ENCODE measurements around the gene CATSPERB.

CATSPERB gene

GRCh38 chr14:91732439-91732838, 553 bp upstream of the CATSPERB start:
- 85% methylated on average over 5 of the region's 5 CpGs for WGBS
- Histone ChIP-seq H3K9me3 (ENCODE audit: insufficient read depth, low read depth, low read length) (no peaks in the 10 kb centered on the region), H3K36me3 (ENCODE audit: insufficient read depth, low read length) (no peaks in the 10 kb centered on the region), H3K4me3 (ENCODE audit: low read length) (no peak overlapping the region), H3K4me1 (ENCODE audit: insufficient read depth, low read length) (no peaks in the 10 kb centered on the region), H3K9ac (ENCODE audit: low read depth, low read length) (no peak overlapping the region), H3K27ac (ENCODE audit: low read depth, low read length) (no peak overlapping the region), H3K27me3 (ENCODE audit: insufficient read depth, low read length) (no peaks in the 10 kb centered on the region)

- H3K4me1 ChIP-seq (ENCODE audit: insufficient read depth, low read length), result no peaks in the 10 kb centered on the region
Measured at GRCh38 chr14:91731018-91731417, 868 bp downstream of the CATSPERB start.

GRCh38 chr14:91729756-91730155, 2.1 kb downstream of the CATSPERB start:
- no peak overlapping the region for H3K9ac ChIP-seq (ENCODE audit: low read depth, low read length)
- H3K27ac ChIP-seq (ENCODE audit: low read depth, low read length), result no peak overlapping the region
- H3K27me3 ChIP-seq (ENCODE audit: insufficient read depth, low read length), result no peaks in the 10 kb centered on the region
- H3K4me3 ChIP-seq (ENCODE audit: low read length), result no peak overlapping the region
- no peaks in the 10 kb centered on the region for H3K36me3 ChIP-seq (ENCODE audit: insufficient read depth, low read length)
- no peaks in the 10 kb centered on the region for H3K9me3 ChIP-seq (ENCODE audit: insufficient read depth, low read depth, low read length)
- no peaks in the 10 kb centered on the region for H3K4me1 ChIP-seq (ENCODE audit: insufficient read depth, low read length)
- 93% methylated on average over 3 of the region's 3 CpGs for WGBS

More at GRCh38 chr14:91731018-91731417, 868 bp downstream of the CATSPERB start:
- Histone ChIP-seq H3K9me3 (ENCODE audit: insufficient read depth, low read depth, low read length) (no peaks in the 10 kb centered on the region), H3K36me3 (ENCODE audit: insufficient read depth, low read length) (no peaks in the 10 kb centered on the region), H3K27ac (ENCODE audit: low read depth, low read length) (no peak overlapping the region), H3K9ac (ENCODE audit: low read depth, low read length) (no peak overlapping the region), H3K4me3 (ENCODE audit: low read length) (no peak overlapping the region), H3K27me3 (ENCODE audit: insufficient read depth, low read length) (no peaks in the 10 kb centered on the region)
- WGBS, result 97% methylated on average over 2 of the region's 2 CpGs

GRCh38 chr14:91728616-91729183, 3.2 kb downstream of the CATSPERB start:
- Histone ChIP-seq H3K27ac (ENCODE audit: low read depth, low read length) (no peak overlapping the region), H3K27me3 (ENCODE audit: insufficient read depth, low read length) (no peaks in the 10 kb centered on the region), H3K9ac (ENCODE audit: low read depth, low read length) (no peak overlapping the region), H3K9me3 (ENCODE audit: insufficient read depth, low read depth, low read length) (no peaks in the 10 kb centered on the region), H3K4me1 (ENCODE audit: insufficient read depth, low read length) (no peaks in the 10 kb centered on the region), H3K36me3 (ENCODE audit: insufficient read depth, low read length) (no peaks in the 10 kb centered on the region), H3K4me3 (ENCODE audit: low read length) (no peak overlapping the region)
- 85% methylated on average over 4 of the region's 4 CpGs for WGBS

- H3K36me3 ChIP-seq (ENCODE audit: insufficient read depth, low read length), result no peaks in the 10 kb centered on the region
- no peak overlapping the region for H3K27ac ChIP-seq (ENCODE audit: low read depth, low read length)
- no peaks in the 10 kb centered on the region for H3K9me3 ChIP-seq (ENCODE audit: insufficient read depth, low read depth, low read length)
- H3K4me3 ChIP-seq (ENCODE audit: low read length), result no peak overlapping the region
- H3K27me3 ChIP-seq (ENCODE audit: insufficient read depth, low read length), result no peaks in the 10 kb centered on the region
- 90% methylated on average over 1 of the region's 2 CpGs for WGBS
- H3K4me1 ChIP-seq (ENCODE audit: insufficient read depth, low read length), result no peaks in the 10 kb centered on the region
- no peak overlapping the region for H3K9ac ChIP-seq (ENCODE audit: low read depth, low read length)
Measured at GRCh38 chr14:91727121-91727520, 4.8 kb downstream of the CATSPERB start.

GRCh38 chr14:91723501-91723900, 8.4 kb downstream of the CATSPERB start:
- H3K9me3 ChIP-seq (ENCODE audit: insufficient read depth, low read depth, low read length), result no peaks in the 10 kb centered on the region
- no peak overlapping the region for H3K27ac ChIP-seq (ENCODE audit: low read depth, low read length)
- H3K4me1 ChIP-seq (ENCODE audit: insufficient read depth, low read length), result no peaks in the 10 kb centered on the region
- H3K9ac ChIP-seq (ENCODE audit: low read depth, low read length), result no peak overlapping the region
- H3K4me3 ChIP-seq (ENCODE audit: low read length), result no peak overlapping the region
- H3K36me3 ChIP-seq (ENCODE audit: insufficient read depth, low read length), result no peaks in the 10 kb centered on the region
- no peaks in the 10 kb centered on the region for H3K27me3 ChIP-seq (ENCODE audit: insufficient read depth, low read length)
- WGBS, result 90% methylated on average over 2 of the region's 2 CpGs

GRCh38 chr14:91722386-91722785, 9.5 kb downstream of the CATSPERB start:
- H3K4me3 ChIP-seq (ENCODE audit: low read length), result no peak overlapping the region
- H3K27ac ChIP-seq (ENCODE audit: low read depth, low read length), result no peak overlapping the region
- H3K36me3 ChIP-seq (ENCODE audit: insufficient read depth, low read length), result no peaks in the 10 kb centered on the region
- no peaks in the 10 kb centered on the region for H3K9me3 ChIP-seq (ENCODE audit: insufficient read depth, low read depth, low read length)
- H3K4me1 ChIP-seq (ENCODE audit: insufficient read depth, low read length), result no peaks in the 10 kb centered on the region
- no peak overlapping the region for H3K9ac ChIP-seq (ENCODE audit: low read depth, low read length)
- no peaks in the 10 kb centered on the region for H3K27me3 ChIP-seq (ENCODE audit: insufficient read depth, low read length)

GRCh38 chr14:91719839-91720238, 12.0 kb downstream of the CATSPERB start:
- Histone ChIP-seq H3K4me1 (ENCODE audit: insufficient read depth, low read length) (no peaks in the 10 kb centered on the region), H3K27ac (ENCODE audit: low read depth, low read length) (no peak overlapping the region), H3K36me3 (ENCODE audit: insufficient read depth, low read length) (no peaks in the 10 kb centered on the region), H3K9me3 (ENCODE audit: insufficient read depth, low read depth, low read length) (no peaks in the 10 kb centered on the region), H3K4me3 (ENCODE audit: low read length) (no peak overlapping the region), H3K27me3 (ENCODE audit: insufficient read depth, low read length) (no peaks in the 10 kb centered on the region), H3K9ac (ENCODE audit: low read depth, low read length) (no peak overlapping the region)
- 89% methylated on average over 2 of the region's 3 CpGs for WGBS

- 86% methylated on average over 1 of the region's 1 CpG for WGBS
- no peaks in the 10 kb centered on the region for H3K4me1 ChIP-seq (ENCODE audit: insufficient read depth, low read length)
- H3K27ac ChIP-seq (ENCODE audit: low read depth, low read length), result no peak overlapping the region
- no peak overlapping the region for H3K4me3 ChIP-seq (ENCODE audit: low read length)
- no peaks in the 10 kb centered on the region for H3K36me3 ChIP-seq (ENCODE audit: insufficient read depth, low read length)
- no peaks in the 10 kb centered on the region for H3K9me3 ChIP-seq (ENCODE audit: insufficient read depth, low read depth, low read length)
- no peak overlapping the region for H3K9ac ChIP-seq (ENCODE audit: low read depth, low read length)
- no peaks in the 10 kb centered on the region for H3K27me3 ChIP-seq (ENCODE audit: insufficient read depth, low read length)
Measured at GRCh38 chr14:91716999-91717398, 14.9 kb downstream of the CATSPERB start.

GRCh38 chr14:91714805-91715204, 17.1 kb downstream of the CATSPERB start:
- Histone ChIP-seq H3K4me3 (ENCODE audit: low read length) (no peak overlapping the region), H3K36me3 (ENCODE audit: insufficient read depth, low read length) (no peaks in the 10 kb centered on the region), H3K4me1 (ENCODE audit: insufficient read depth, low read length) (no peaks in the 10 kb centered on the region), H3K27ac (ENCODE audit: low read depth, low read length) (no peak overlapping the region), H3K9me3 (ENCODE audit: insufficient read depth, low read depth, low read length) (no peaks in the 10 kb centered on the region), H3K27me3 (ENCODE audit: insufficient read depth, low read length) (no peaks in the 10 kb centered on the region), H3K9ac (ENCODE audit: low read depth, low read length) (no peak overlapping the region)
- 75% methylated on average over 6 of the region's 6 CpGs for WGBS

GRCh38 chr14:91708795-91709194, 23.1 kb downstream of the CATSPERB start:
- no peaks in the 10 kb centered on the region for H3K4me1 ChIP-seq (ENCODE audit: insufficient read depth, low read length)

GRCh38 chr14:91706996-91707395, 24.9 kb downstream of the CATSPERB start:
- no peaks in the 10 kb centered on the region for H3K36me3 ChIP-seq (ENCODE audit: insufficient read depth, low read length)
- peaks cover 13% of the 10 kb centered on the region for H3K9me3 ChIP-seq (ENCODE audit: insufficient read depth, low read depth, low read length)
- H3K4me3 ChIP-seq (ENCODE audit: low read length), result no peak overlapping the region
- no peak overlapping the region for H3K9ac ChIP-seq (ENCODE audit: low read depth, low read length)
- no peak overlapping the region for H3K27ac ChIP-seq (ENCODE audit: low read depth, low read length)
- no peaks in the 10 kb centered on the region for H3K27me3 ChIP-seq (ENCODE audit: insufficient read depth, low read length)
- H3K4me1 ChIP-seq (ENCODE audit: insufficient read depth, low read length), result no peaks in the 10 kb centered on the region

More at GRCh38 chr14:91708795-91709194, 23.1 kb downstream of the CATSPERB start:
- 95% methylated on average over 3 of the region's 3 CpGs for WGBS
- Histone ChIP-seq H3K9ac (ENCODE audit: low read depth, low read length) (no peak overlapping the region), H3K36me3 (ENCODE audit: insufficient read depth, low read length) (no peaks in the 10 kb centered on the region), H3K4me3 (ENCODE audit: low read length) (no peak overlapping the region), H3K27ac (ENCODE audit: low read depth, low read length) (no peak overlapping the region), H3K9me3 (ENCODE audit: insufficient read depth, low read depth, low read length) (peaks cover 13% of the 10 kb centered on the region), H3K27me3 (ENCODE audit: insufficient read depth, low read length) (no peaks in the 10 kb centered on the region)

Data from HUES64 (cell line).